Body of pancreas (tissue), 4 donors: Measurements from ENCODE around the gene SLC35F3.

Experiments
- POLR2A ChIP-seq, 3 donors: fragments of 450-650 bp; IDR thresholded peaks; one replicate each; pipeline ENCODE4 v1.6.1; 2016; ENCODE audit warnings: antibody characterized with exemption in 3 of 3, mild to moderate bottlenecking in 2 of 3
- TF ChIP-seq, protein P1 (sequence below), 7 experiments: fragments of 450-650 bp in 4 of 7; fragments of 200-600 bp in 3 of 7; sonication (generic) in 3 of 7; IDR thresholded peaks; one replicate each; pipeline ENCODE4 v1.5.1; 2016 to 2019; ENCODE audit warnings: antibody characterized with exemption in 7 of 7

DNA sequence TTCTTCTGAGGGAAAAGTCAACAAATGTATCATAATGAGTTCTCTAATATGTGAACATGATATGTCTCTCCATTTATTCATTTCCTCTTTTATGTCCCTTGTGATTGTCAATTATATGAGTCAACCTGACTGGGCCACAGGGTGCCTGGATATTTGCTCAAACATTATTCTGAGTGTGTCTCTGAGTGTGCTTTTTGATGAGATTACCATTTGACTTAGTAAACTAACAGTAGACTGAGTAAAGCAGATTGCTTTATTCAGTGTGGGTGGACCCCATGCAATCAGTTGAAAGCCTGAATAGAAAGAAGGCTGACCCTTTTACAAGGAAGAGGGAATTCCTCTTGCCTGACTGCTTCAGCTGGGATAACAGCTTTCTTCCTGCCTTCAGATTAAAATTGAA lies 142.6 kb downstream of the SLC35F3 start:
- no peak for TF ChIP-seq POLR2A (IDR thresholded peaks at IDR 0.05)
- TF ChIP-seq, protein P1, sequence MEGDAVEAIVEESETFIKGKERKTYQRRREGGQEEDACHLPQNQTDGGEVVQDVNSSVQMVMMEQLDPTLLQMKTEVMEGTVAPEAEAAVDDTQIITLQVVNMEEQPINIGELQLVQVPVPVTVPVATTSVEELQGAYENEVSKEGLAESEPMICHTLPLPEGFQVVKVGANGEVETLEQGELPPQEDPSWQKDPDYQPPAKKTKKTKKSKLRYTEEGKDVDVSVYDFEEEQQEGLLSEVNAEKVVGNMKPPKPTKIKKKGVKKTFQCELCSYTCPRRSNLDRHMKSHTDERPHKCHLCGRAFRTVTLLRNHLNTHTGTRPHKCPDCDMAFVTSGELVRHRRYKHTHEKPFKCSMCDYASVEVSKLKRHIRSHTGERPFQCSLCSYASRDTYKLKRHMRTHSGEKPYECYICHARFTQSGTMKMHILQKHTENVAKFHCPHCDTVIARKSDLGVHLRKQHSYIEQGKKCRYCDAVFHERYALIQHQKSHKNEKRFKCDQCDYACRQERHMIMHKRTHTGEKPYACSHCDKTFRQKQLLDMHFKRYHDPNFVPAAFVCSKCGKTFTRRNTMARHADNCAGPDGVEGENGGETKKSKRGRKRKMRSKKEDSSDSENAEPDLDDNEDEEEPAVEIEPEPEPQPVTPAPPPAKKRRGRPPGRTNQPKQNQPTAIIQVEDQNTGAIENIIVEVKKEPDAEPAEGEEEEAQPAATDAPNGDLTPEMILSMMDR (IDR thresholded peaks at IDR 0.05), result no peak
